Endothelial cell (in vitro differentiated cells): Measurements from ENCODE around the gene COG8. TPM values are rescaled to one million over a fixed set of nuclear protein-coding genes. Genes with fewer than 3 reads are reported as not detected.

ENCODE experiments used
- DNase-seq: peaks from one replicate; pipeline ENCODE4 v3.0.0; 2021; ENCODE audit warnings: low spot score
- H3K27ac Mint-ChIP-seq: one replicate; pipeline ENCODE4 v1.8.0; 2021; ENCODE audit warnings: mixed read lengths, inconsistent platforms; ENCODE audit not compliant: unreplicated experiment
- H3K27me3 Mint-ChIP-seq: one replicate; pipeline ENCODE4 v1.8.0; 2021; ENCODE audit warnings: mild to moderate bottlenecking, moderate library complexity, mixed read lengths, inconsistent platforms; ENCODE audit not compliant: unreplicated experiment
- H3K36me3 Mint-ChIP-seq: one replicate; pipeline ENCODE4 v1.8.0; 2021; ENCODE audit warnings: mild to moderate bottlenecking, low read depth, mixed read lengths, inconsistent platforms; ENCODE audit not compliant: unreplicated experiment
- H3K4me1 Mint-ChIP-seq: one replicate; pipeline ENCODE4 v1.8.0; 2021; ENCODE audit warnings: mild to moderate bottlenecking, mixed read lengths, inconsistent platforms; ENCODE audit not compliant: unreplicated experiment
- H3K4me3 Mint-ChIP-seq: one replicate; pipeline ENCODE4 v1.8.0; 2021; ENCODE audit warnings: mild to moderate bottlenecking, mixed read lengths, inconsistent platforms; ENCODE audit not compliant: unreplicated experiment
- H3K9me3 Mint-ChIP-seq: one replicate; pipeline ENCODE4 v1.8.0; 2021; ENCODE audit warnings: mixed read lengths, inconsistent platforms; ENCODE audit not compliant: unreplicated experiment
- total RNA-seq: library from RNA; stranded (reverse); fragmentation: NEBNext Ultra II Directional; extraction: Animal tissue kit (Norgen Biotek cat#: 25700); gene quantifications from one replicate; pipeline ENCODE4 v1.2.1, GENCODE V29; 2021; ENCODE audit not compliant: unreplicated experiment
- TF ChIP-seq, protein P1 (sequence below): fragments of 200-600 bp; sonication (generic); IDR thresholded peaks from one replicate; pipeline ENCODE4 v1.5.0; 2021; ENCODE audit warnings: antibody characterized with exemption; ENCODE audit not compliant: unreplicated experiment

The COG8 gene
- total RNA-seq, 1 donor from 2014 or later, result 33.1 TPM

DNA sequence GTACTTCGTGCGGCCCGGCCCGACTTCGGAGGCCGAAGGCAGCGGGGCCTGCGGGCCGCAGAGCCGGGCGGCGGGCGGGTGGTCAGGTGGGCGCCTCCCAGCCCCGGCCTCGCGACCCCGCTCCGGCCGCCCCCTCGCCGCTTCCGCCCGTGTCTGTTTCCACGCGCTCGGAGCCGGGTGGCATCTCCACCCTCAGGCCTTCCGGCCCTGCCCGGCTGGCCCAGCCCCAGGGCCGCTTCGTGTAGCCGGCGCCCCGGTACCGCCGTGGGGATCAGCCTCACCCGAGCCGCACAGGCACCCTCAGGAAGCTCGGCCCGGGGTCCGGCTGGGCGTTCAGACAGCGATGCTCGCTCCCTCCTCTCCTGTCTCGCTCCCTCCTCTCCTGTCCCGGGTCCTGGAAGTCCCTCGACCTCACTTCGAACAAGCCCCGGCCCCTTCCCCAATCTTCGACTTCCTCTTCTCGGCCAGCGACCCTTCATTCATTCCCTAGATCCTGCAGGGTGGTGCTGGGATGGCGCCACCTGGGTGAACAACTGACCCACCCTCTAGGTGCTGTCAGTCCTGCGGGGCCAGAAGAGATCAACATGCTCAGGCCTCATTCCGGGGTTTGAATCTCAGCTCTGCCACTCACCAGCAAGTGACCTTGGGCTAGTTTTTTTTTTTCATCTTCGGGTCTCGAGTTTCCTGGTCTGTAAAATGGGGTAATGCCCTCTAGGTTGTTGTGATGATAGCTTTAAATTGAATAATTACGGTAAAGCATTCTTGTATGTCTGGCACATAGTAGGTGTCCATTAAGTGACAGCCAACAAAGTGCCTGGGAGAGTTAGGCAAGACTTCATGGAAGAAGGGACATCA is 27.6 kb downstream of the COG8 start:
- no peaks in the 10 kb centered on the region for H3K9me3 Mint-ChIP-seq
- H3K4me1 Mint-ChIP-seq, result peaks cover 19% of the 10 kb centered on the region
- TF ChIP-seq, protein P1, sequence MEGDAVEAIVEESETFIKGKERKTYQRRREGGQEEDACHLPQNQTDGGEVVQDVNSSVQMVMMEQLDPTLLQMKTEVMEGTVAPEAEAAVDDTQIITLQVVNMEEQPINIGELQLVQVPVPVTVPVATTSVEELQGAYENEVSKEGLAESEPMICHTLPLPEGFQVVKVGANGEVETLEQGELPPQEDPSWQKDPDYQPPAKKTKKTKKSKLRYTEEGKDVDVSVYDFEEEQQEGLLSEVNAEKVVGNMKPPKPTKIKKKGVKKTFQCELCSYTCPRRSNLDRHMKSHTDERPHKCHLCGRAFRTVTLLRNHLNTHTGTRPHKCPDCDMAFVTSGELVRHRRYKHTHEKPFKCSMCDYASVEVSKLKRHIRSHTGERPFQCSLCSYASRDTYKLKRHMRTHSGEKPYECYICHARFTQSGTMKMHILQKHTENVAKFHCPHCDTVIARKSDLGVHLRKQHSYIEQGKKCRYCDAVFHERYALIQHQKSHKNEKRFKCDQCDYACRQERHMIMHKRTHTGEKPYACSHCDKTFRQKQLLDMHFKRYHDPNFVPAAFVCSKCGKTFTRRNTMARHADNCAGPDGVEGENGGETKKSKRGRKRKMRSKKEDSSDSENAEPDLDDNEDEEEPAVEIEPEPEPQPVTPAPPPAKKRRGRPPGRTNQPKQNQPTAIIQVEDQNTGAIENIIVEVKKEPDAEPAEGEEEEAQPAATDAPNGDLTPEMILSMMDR, result no peak
- peak overlapping the region; percentile 100 for H3K4me3 Mint-ChIP-seq
- H3K36me3 Mint-ChIP-seq, result peaks cover 25% of the 10 kb centered on the region
- DNase-seq, result peak; percentile 49
- peaks cover 12% of the 10 kb centered on the region for H3K27me3 Mint-ChIP-seq
- peak overlapping the region; percentile 93 for H3K27ac Mint-ChIP-seq

DNA sequence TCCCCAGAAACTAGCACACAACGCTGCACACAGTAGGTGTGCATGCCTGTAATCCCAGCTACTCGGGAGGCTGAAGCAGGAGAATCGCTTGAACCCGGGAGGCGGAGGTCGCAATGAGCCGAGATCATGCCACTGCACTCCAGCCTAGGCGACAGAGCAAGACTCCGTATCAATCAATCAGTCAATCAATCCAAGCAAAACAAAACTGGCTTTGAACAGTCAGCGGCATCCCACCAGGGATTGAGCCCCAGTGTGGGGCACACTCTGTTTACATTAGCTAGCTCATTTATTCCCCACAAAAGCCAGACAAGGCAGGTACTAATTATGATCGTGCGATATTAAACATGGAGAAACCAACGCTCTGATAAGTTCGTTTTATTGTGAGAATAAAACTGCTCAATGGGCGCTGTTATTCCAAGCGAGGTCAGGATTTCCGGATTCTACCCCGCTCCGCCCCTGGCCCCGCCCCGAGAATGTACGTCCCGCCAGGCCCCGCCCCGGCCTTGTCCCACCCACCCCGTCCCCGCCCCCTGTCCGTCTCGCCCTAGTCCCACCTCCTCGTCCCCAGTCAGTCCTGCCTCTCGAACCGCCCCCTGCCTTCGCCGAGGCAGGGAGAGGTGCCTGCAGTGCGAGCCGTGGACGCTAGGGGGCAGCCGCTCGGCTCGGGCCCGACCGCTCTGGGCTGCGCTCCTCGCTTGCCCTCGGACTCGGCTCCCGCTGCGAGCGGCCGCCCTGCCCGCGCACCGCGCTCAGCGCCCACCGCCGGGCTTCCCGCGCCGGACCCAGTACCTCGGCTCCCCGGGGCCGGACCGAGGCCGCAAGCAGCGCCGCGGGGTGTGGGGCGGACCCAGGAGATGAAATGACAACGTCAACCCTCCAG is 28.5 kb downstream of the COG8 start, which contains the start of gene VPS4A:
Gene VPS4A (plus strand): TSS at position 698 of the 880 bp plus-strand sequence. CDS start 162 bp downstream, at position 860.
- Mint-ChIP-seq H3K9me3 (no peaks in the 10 kb centered on the region), H3K27ac (peak within 1 kb of the TSS; percentile 98), H3K27me3 (peaks cover 11% of the 10 kb centered on the region), H3K4me1 (peaks cover 19% of the 10 kb centered on the region), H3K36me3 (peaks cover 18% of the 10 kb centered on the region), H3K4me3 (peak within 1 kb of the TSS; percentile 100)
- TF ChIP-seq, protein P1, result peak; percentile 92
- peak; percentile 100 for DNase-seq

DNA sequence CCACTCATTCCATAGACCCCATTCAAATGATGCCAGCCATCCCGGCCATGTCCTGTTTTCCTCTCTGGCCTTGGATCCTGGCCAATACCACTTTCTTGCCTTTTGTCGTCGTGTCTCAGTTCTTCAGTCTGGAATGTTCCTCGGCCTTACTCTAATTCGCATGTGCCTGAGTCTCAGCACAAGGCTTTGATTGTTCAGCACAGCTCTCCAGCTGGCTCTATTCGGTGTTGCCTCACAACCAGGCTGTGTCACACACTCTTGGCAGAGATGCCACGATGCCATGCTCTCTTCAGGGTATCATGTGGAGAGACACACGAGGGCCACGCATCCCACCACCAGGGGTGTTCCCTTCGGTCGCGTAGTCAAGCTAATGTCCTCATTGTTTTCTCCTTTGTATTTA is 30.0 kb downstream of the COG8 start:
- Mint-ChIP-seq H3K27ac (no peak overlapping the region), H3K4me1 (peaks cover 19% of the 10 kb centered on the region), H3K27me3 (peaks cover 8% of the 10 kb centered on the region), H3K4me3 (no peak overlapping the region), H3K9me3 (no peaks in the 10 kb centered on the region), H3K36me3 (peaks cover 17% of the 10 kb centered on the region)
- TF ChIP-seq, protein P1, result no peak
- DNase-seq, result no peak

- no peak for DNase-seq
- Mint-ChIP-seq H3K4me3 (no peak overlapping the region), H3K27ac (no peak overlapping the region), H3K9me3 (no peaks in the 10 kb centered on the region), H3K4me1 (peaks cover 31% of the 10 kb centered on the region), H3K36me3 (peaks cover 13% of the 10 kb centered on the region), H3K27me3 (peaks cover 5% of the 10 kb centered on the region)
- TF ChIP-seq, protein P1, result no peak
Measured at GRCh38 chr16:69307856-69308255, 31.5 kb downstream of the COG8 start.
